A549 (cell line): ENCODE measurements around the gene INCA1.

Experiments used
- CBX2 ChIP-seq: fragments of 200-600 bp; sonication (generic); IDR thresholded peaks from 2 replicates; pipeline ENCODE4 v1.6.1; 2016; ENCODE audit warnings: low read depth, mild to moderate bottlenecking, borderline replicate concordance
- HOXB13 ChIP-seq: fragments of 250-450 bp; sonication (Bioruptor Pico); IDR thresholded peaks from 2 replicates; pipeline ENCODE4 v1.5.0; 2020; ENCODE audit warnings: low read depth, mild to moderate bottlenecking, moderate library complexity
- JUN ChIP-seq, 2 experiments: fragments of >200 bp; sonication (Bioruptor Twin); formaldehyde crosslinking; IDR thresholded peaks; 2 replicates in 1 of 2; 3 replicates in 1 of 2; pipeline ENCODE4 v1.6.1; 2016 to 2017
- MAFK ChIP-seq: fragments of 450-650 bp; IDR thresholded peaks from 2 replicates; pipeline ENCODE4 v1.6.1; 2014; ENCODE audit not compliant: partially characterized antibody
- POLR2A ChIP-seq: IDR thresholded peaks from 2 replicates; pipeline ENCODE4 v1.6.1; 2012; ENCODE audit warnings: mild to moderate bottlenecking, low read length
- POLR2AphosphoS2 ChIP-seq: conservative IDR thresholded peaks from 2 replicates; pipeline ENCODE4 v1.6.1; 2012; ENCODE audit warnings: low read length, improper control_type of control experiment, inconsistent platforms
- RAD21 ChIP-seq, 2 experiments: fragments of >200 bp in 1 of 2; sonication (Bioruptor Twin) in 1 of 2; formaldehyde crosslinking in 1 of 2; IDR thresholded peaks in 1 of 2; conservative IDR thresholded peaks in 1 of 2; 2 replicates in 1 of 2; 3 replicates in 1 of 2; pipeline ENCODE4 v1.6.1; 2012 to 2018; ENCODE audit warnings: inconsistent platforms in 1 of 2
- RCOR1 ChIP-seq: fragments of 150-350 bp; IDR thresholded peaks from 2 replicates; pipeline ENCODE4 v1.6.1; 2014; ENCODE audit warnings: antibody characterized with exemption, low read length, low read depth
- RFX5 ChIP-seq: fragments of 450-650 bp; IDR thresholded peaks from 2 replicates; pipeline ENCODE4 v1.7.1; 2014; ENCODE audit warnings: antibody characterized with exemption, mild to moderate bottlenecking, moderate library complexity
- TF ChIP-seq, protein P1 (sequence below): fragments of >200 bp; sonication (Bioruptor Twin); formaldehyde crosslinking; IDR thresholded peaks from 3 replicates; pipeline ENCODE4 v1.5.1; 2016
- TF ChIP-seq, protein P2 (sequence below): fragments of 250-450 bp; sonication (Bioruptor Pico); IDR thresholded peaks from 2 replicates; pipeline ENCODE4 v1.5.0; 2021; ENCODE audit warnings: mild to moderate bottlenecking, moderate library complexity, borderline replicate concordance

DNA sequence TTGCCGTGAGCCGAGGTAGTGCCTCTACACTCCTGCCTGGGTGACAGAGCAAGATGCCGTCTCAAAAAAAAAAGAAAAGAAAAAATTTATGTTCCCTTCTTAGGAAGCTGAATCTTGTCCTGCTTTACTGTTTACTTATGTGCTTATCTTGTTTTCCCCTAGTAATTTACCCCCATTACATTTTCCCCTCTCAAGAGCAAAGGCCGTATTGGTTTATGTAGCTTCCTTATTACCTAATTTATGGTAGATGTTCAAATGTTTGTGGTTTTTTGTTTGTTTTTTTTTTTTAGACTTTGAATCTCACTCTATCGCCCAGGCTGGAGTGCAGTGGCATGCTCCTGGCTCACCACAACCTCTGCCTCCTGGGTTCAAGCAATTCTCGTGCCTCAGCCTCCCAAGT, 48.2 kb upstream of the INCA1 start:
- TF ChIP-seq, protein P1, sequence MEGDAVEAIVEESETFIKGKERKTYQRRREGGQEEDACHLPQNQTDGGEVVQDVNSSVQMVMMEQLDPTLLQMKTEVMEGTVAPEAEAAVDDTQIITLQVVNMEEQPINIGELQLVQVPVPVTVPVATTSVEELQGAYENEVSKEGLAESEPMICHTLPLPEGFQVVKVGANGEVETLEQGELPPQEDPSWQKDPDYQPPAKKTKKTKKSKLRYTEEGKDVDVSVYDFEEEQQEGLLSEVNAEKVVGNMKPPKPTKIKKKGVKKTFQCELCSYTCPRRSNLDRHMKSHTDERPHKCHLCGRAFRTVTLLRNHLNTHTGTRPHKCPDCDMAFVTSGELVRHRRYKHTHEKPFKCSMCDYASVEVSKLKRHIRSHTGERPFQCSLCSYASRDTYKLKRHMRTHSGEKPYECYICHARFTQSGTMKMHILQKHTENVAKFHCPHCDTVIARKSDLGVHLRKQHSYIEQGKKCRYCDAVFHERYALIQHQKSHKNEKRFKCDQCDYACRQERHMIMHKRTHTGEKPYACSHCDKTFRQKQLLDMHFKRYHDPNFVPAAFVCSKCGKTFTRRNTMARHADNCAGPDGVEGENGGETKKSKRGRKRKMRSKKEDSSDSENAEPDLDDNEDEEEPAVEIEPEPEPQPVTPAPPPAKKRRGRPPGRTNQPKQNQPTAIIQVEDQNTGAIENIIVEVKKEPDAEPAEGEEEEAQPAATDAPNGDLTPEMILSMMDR: no peak
- TF ChIP-seq RFX5: no peak
- no peak for TF ChIP-seq POLR2A
- TF ChIP-seq HOXB13: no peak
- no peak for TF ChIP-seq CBX2
- TF ChIP-seq RCOR1: no peak
- TF ChIP-seq MAFK: no peak
- no peak for TF ChIP-seq JUN (IDR thresholded peaks at IDR 0.05)
- TF ChIP-seq POLR2AphosphoS2: no peak
- no peak for TF ChIP-seq RAD21 (conservative IDR thresholded peaks at IDR 0.05 in 1 of 2, IDR thresholded peaks at IDR 0.05 in 1 of 2)
- TF ChIP-seq, protein P2, sequence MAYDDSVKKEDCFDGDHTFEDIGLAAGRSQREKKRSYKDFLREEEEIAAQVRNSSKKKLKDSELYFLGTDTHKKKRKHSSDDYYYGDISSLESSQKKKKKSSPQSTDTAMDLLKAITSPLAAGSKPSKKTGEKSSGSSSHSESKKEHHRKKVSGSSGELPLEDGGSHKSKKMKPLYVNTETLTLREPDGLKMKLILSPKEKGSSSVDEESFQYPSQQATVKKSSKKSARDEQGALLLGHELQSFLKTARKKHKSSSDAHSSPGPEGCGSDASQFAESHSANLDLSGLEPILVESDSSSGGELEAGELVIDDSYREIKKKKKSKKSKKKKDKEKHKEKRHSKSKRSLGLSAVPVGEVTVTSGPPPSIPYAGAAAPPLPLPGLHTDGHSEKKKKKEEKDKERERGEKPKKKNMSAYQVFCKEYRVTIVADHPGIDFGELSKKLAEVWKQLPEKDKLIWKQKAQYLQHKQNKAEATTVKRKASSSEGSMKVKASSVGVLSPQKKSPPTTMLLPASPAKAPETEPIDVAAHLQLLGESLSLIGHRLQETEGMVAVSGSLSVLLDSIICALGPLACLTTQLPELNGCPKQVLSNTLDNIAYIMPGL: no peak
